C4-2B (cell line): ENCODE data around the gene OSBPL10.
"Not testable (repeated sequence)": the region's sequence is repeated elsewhere in the genome, so short reads cannot be mapped to it uniquely, and the experiment has no call there.

Experiments used
- H3K27ac ChIP-seq: fragments of 450-650 bp; 2 replicates; pipeline ENCODE4 v1.5.1; 2017
- CTCF ChIP-seq: fragments of 450-650 bp; conservative IDR thresholded peaks from 2 replicates; pipeline ENCODE4 v1.5.1; 2017; ENCODE audit warnings: mild to moderate bottlenecking
- ZFX ChIP-seq: fragments of 450-650 bp; IDR thresholded peaks from 2 replicates; pipeline ENCODE4 v1.6.1; 2017

Gene OSBPL10

DNA sequence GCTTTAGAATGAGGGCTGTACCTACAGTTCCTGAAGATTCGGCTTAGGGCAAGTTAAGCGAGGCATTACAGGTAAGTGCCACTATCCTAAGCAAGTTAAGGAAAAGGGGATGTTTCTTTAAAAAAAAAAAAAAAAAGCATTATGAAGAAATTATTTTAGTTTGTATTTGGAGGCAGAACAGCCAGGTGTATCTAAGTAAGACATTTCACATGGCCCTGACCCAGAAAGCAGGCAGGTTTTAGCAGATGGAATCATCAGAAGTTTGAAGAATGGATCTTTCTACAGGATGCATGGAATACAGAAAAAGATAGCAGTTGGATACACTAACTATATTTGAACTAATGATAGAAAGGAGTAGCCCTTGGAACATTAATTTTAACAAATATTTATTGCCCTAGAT is 105.6 kb downstream of the OSBPL10 start:
- no peak overlapping the region for H3K27ac ChIP-seq
- no peak for TF ChIP-seq ZFX
- no peak for TF ChIP-seq CTCF

DNA sequence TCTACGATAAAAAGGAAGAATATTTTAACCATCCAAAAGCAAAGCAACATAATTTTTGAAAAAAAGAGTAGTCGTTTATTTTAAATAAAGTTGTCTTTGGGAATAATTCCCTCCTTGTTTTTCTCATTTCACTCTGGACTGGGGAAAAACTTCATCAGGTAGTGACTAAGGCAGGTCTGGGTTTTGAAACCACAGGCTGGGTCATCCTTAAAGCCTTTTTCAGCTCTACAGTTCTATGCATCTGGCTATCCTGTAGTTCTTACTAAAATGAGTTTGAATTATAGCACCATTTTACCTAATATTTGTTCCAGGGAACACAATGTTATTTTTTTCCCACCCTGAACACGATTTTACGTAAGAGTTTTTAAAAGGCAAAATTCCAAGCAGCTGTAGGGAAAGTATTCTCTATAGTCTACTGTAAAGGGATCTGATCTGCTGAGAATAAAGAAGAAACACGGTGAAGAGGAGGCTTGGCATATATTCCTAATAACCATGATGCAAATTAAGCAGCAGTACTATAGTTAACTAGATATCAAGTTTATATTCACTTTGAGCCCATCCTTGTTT is 107.7 kb downstream of the OSBPL10 start:
- TF ChIP-seq CTCF, result no peak
- TF ChIP-seq ZFX, result no peak
- no peak overlapping the region for H3K27ac ChIP-seq

DNA sequence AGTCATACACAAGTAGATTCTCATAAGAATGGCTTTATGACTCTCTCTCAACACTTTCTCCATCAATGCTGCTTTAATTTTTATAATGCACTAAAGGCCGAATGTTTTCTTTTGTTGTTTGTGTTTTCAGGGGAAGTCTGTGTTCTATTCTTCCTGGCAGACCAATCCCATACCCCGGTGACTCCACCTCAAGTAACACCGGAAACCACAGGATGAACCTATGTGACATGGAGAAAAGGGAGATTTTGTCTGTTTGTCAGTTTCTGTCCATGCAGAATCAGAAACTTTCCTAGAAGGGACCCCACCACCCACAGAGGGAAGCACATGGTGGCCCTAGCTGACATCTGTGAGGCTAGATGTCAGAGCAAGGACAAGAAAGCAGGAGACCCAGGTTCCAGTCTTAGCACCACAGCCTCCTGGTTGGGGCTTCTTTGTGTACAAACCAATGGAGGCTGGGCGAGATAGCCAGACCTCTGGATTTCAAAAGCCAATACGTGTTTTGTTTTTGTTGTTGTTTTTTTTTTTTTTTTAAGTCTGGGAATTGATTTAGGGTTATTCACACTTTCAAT is 109.0 kb downstream of the OSBPL10 start:
- TF ChIP-seq ZFX, result no peak
- no peak for TF ChIP-seq CTCF
- H3K27ac ChIP-seq, result no peak overlapping the region

DNA sequence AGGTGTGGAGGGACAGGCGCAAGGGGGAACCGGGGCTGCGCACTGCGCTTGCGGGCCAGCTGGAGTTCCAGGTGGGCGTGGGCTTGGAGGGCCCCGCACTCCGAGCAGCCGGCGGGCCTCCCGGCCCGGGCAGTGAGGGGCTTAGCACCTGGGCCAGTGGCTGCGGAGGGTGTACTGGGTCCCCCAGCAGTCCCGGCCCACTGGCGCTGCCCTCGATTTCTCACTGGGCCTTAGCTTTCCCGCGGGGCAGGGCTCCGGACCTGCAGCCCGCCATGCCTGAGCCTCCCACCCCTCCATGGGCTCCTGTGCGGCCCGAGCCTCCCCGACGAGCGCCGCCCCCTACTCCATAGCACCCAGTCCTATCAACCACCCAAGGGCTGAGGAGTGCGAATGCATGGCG is 111.0 kb downstream of the OSBPL10 start:
- H3K27ac ChIP-seq, result not testable (repeated sequence)

GRCh38 chr3:31868236-31868635 is 112.8 kb downstream of the OSBPL10 start:
- no peak overlapping the region for H3K27ac ChIP-seq
- TF ChIP-seq CTCF (no peak), ZFX (no peak)

DNA sequence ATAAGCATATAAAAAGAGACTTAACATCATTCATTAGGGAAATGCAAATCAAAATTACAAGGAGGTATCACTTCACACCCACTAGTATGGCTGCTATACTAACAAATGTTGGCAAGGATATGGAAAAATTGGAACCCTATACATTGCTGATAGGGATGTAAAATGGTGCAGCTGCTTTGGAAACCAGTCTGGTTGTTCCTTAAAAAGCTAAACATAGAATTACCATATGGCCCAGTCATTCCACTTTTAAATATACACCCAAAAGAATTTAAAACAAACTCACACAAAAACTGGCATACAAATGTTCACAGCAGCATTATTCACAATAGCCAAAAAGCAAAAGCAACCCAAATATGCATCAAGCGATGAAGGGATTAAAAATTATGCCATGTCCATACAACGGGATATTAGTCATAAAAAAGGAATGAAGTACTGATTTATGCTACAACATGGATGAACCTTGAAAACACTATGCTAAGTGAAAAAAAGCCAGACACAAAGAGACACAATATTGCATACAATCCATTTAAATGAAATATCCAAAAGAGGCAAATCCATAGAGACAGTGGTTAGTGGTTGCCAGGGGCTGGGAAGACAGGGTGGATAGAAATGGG is 118.3 kb downstream of the OSBPL10 start:
- no peak overlapping the region for H3K27ac ChIP-seq

GRCh38 chr3:31861826-31862225 is 119.2 kb downstream of the OSBPL10 start:
- TF ChIP-seq ZFX (no peak), CTCF (no peak)
- no peak overlapping the region for H3K27ac ChIP-seq

More for the DNA sequence above, 118.3 kb downstream of the OSBPL10 start:
- no peak for TF ChIP-seq ZFX
- TF ChIP-seq CTCF, result no peak

GRCh38 chr3:31860642-31861041 is 120.4 kb downstream of the OSBPL10 start:
- not testable (repeated sequence) for H3K27ac ChIP-seq
